ENCODE data around the gene DROSHA.

Gene DROSHA

GRCh38 chr5:31469466-31469865 lies 62.4 kb downstream of the DROSHA start:
- no peak for DNase-seq

DNA sequence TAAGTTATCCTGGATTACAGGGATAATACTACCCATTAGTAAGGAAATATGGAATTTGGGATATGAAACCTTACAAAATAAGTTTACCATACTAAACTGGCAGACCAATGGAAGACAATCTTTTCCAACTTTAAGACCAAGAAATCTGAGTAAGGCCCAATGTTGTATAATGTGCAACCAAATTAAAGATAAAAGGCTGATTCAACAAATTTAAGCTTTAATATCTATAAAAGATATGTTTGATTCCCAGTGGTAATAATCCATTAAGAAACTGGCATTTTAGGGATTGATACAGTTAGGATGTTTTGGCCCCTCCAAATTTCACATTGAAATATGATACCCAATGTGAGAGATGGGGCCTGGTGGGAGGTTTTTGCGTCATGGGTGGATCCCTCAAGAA lies 66.6 kb downstream of the DROSHA start:
- no peak for DNase-seq

GRCh38 chr5:31464081-31464480 lies 67.8 kb downstream of the DROSHA start:
- no peak for DNase-seq

DNA sequence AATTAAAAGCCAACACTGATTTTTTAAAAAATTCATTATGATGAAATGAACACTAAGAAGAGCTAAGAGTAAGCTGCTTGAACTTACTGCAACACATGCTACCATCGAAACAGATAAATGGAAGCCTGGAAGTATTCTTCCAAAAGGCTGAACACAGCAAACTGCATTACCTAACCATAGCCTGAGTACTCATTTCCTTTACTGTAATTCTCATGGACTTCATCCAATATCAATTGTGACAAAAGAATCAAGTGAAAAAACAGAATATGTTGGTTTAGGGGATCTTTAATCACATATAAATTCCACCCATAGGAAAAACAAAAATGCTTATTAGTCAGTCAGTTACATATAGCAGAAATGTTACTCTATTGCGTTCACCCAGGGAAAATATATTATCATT lies 68.5 kb downstream of the DROSHA start:
- no peak for DNase-seq

DNA sequence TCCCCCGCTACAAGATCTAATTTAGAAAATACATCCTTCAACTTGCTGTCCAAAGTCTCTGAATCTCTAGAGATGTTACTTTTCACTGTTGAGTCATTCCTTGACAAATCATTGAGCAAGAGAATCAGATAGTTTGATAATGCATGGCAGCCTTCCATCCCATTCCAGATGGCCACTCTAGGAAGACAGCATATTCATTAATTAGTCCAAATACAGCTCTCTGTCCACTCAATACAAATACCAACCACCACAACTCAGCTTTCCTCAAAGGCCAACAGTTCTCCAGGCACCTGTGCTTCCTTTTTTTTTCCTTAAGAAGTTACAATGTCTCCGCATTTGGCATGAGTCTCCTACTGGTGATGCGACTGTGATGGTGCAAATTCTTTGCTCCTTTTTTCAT lies 72.3 kb downstream of the DROSHA start:
- DNase-seq: no peak

DNA sequence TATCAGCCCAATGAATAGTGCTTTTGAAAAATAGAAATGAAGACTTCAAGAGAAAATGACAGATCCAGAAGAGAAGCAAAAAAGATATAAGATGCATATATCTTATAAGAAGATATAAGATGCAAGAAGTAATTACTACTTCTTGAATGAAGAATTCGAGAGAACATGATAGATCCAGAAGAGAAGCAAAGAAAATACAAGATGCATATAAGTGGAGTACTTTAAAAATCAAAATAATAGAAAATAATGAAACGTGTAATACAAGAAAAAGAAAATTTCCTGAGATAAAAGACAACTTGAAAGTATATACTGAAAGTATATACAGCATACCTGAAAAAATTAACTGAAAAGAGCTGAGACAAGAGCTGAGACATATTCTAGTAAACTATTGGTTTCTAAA lies 76.7 kb downstream of the DROSHA start:
- no peak for DNase-seq

DNA sequence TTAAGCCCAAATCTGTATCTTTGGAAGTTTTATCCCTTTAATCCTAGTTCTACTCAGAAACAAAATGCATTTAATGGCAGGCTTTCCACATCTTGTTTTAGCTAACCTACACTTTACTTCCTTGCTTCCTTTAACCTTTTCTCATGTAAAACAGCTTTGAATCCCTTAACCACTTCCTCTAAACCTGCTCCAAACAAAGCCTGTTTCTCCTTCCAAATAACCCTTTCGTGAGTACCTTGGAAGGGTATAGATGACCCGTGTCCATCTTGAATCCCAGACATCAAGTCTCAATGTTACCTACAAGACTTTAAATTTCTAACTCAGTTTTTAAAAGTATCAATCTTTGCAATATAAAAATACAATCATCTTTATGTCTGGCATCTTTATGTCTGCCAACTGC lies 78.4 kb downstream of the DROSHA start:
- no peak for DNase-seq

- DNase-seq: no peak
Measured at GRCh38 chr5:31452314-31452713, 79.6 kb downstream of the DROSHA start.

GRCh38 chr5:31449962-31450361 lies 81.9 kb downstream of the DROSHA start:
- no peak for DNase-seq

DNA sequence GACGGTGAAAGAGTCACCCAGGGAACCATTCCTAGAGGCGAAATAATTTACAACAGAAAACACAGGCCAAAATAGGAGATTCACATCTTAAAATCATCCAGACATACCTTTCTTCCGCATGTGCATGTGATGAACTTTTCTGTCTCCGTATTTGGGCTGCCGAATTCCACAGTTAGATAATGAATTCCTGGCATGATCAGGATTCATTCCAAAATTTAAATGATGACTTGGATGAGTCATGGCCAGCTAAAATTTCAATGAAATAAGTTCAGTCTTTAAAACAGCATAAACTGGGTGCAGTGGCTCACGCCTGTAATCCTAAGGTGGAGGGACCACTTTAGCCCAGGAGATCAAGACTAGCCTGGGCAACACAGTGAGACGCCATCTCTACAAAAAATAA lies 82.7 kb downstream of the DROSHA start:
- no peak for DNase-seq

DNA sequence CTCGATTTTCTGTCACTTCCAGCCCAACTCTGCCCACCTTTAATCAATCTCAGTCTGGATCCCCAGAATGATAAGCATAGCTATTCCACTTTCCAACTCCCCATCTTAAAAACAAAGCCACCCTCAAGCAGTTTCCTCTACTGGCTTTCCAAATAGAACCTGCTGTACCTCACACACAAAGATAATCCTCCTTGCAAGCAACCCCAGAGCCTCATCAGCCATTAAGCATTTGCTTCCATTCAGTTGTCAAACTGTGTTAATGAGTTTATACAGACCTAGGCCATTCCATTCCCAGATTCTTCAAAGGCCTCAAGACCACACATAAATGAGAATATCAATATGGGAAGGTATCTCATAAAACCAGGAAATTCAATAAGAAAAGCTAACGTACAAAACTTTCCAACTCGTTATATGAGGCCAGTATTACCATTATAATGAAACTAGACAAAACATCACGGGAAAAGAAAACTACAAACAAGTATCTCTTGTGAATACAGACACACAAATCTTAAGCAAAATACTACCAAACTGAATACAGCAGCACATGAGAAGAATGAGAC lies 86.8 kb downstream of the DROSHA start:
- no peak for DNase-seq

DNA sequence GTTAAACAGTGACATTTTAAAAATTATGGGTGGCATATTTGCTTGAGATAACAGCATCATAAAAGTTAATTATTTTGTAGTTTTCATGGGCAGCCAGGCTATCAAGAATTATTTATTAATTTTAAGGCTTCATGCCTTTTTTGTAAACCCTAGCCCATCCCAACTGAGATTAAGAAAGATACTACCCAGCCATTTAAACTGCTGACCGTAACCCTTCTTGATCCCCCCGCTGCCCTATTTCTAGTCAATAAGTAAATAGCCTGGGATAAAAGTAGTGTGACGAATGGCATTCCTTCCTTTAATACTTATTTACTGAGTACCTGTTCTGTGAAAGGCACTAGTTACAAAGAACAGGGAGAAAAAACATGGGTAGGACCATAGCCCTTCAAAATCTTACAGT lies 88.3 kb downstream of the DROSHA start:
- DNase-seq: no peak

GRCh38 chr5:31442058-31442745 lies 89.7 kb downstream of the DROSHA start:
- no peak for DNase-seq

DNA sequence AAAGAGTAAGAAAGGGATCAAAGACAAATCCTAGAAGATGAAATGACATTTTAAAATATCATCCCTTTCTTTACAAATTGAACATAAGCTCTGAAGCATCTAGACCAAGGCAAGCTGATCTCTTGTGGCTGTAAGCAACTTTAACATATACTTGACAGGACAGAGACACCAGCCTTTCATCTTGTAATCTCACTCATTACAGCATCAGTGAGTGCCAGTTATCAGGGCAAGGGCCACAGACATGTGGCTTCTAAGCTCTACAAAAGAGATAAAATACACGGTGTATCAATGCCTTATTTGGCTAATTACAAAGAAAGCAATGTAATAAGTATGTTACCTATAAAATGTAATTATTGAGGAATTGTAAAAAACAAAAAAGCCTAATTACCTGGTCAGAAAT lies 95.0 kb downstream of the DROSHA start:
- no peak for DNase-seq

GRCh38 chr5:31435730-31436129 lies 96.2 kb downstream of the DROSHA start:
- DNase-seq: no peak

GRCh38 chr5:31434898-31435297 lies 97.0 kb downstream of the DROSHA start:
- no peak for DNase-seq

GRCh38 chr5:31433229-31433628 lies 98.7 kb downstream of the DROSHA start:
- no peak for DNase-seq

- no peak for DNase-seq
Measured at GRCh38 chr5:31427724-31428309, 104.1 kb downstream of the DROSHA start.

DNA sequence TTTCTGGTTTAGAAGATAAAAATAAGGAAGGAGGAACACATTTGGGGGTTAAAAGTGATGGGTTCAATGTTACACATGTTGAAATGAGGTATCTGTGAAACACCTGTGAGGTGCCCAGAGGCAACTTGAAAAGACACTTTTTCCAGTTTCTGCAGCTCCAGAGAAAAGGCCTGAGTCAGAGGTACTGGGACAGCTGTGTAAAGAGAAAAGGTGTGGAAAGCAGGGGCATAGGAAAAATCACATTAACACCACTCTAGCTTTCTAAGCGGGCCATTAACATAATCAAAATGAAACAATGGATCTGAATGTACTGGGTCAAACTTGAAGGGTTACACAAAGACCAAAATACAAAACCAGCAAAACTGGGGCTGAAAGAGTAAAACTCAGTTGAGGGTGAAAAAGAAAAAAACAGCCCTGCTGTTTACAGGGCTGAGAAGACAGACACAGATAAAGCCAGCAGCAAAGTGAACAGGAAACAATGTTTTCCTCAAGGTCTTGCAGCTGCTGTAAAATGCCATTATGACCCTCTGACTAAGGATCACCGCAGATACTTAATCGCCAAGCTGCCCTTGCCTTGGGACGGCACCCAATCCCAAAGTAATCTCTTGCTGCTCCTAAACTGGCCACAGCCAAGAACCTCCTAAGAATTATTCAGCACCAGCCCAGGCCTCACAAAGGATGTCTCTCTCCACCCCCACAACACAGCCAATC lies 104.7 kb downstream of the DROSHA start:
- no peak for DNase-seq

- no peak for DNase-seq
Measured at GRCh38 chr5:31421806-31422586, 109.9 kb downstream of the DROSHA start.

GRCh38 chr5:31417512-31417911 lies 114.4 kb downstream of the DROSHA start:
- no peak for DNase-seq

GRCh38 chr5:31416547-31416946 lies 115.3 kb downstream of the DROSHA start:
- DNase-seq: no peak

GRCh38 chr5:31415960-31416359 lies 115.9 kb downstream of the DROSHA start:
- no peak for DNase-seq

Measured in NCI-H187 (cell line).